Dermis blood vessel endothelial cell (primary cell): Measurements from ENCODE around the gene FXYD4. TPM values are rescaled to one million over a fixed set of nuclear protein-coding genes. Genes with fewer than 3 reads are reported as not detected.
"Not testable (repeated sequence)": the region's sequence is repeated elsewhere in the genome, so short reads cannot be mapped to it uniquely, and the experiment has no call there.

Experiments
- DNase-seq: peaks from one replicate; pipeline ENCODE4 v3.0.0; 2010
- total RNA-seq: library from RNA; depleted of rRNA; stranded (reverse); fragments of >200 nt; gene quantifications from 2 replicates; pipeline ENCODE4 v1.2.3, GENCODE V29; 2014

FXYD4 gene
- total RNA-seq, 1 donor from 2014 or later, result not detected

DNA sequence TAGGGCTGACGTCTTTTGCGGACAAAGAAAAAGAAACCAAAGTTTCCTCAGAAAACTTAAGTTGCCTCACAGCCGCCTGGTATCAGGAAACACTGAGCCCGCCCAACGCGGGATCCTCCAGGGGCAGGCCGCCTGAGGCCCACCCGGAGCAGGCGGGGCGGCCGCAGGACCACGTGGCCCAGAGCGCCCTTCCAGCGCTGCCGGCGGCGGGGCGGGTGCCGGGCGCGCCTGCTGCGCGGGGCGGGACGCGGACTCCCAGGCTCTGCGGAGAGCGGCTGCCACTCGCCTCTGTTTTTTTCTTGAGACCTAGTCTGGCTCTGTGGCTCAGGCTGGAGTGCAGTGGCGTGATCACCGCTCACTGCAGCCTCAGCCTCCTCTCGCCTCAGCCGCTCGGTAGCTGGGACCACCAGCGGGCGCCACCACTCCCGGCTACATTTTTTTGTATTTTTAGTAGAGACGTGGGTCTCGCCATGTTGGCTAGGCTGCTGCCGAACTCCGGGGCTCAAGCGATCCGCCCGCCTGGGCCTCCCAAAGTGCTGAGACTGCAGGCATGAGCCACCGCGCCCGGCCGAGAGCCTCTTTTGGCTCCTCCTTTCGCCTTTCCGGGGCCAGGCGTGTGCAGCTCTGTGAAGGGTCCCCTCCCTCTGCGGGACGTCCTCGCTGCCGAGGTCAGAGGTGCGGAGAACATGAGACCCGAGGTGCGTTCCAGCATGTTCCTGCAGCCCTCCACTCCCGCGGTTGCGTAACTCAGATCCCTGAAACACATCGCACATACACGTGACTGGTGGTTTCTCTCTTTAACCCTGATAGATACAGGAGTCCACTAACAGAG lies 49.1 kb downstream of the FXYD4 start:
- peak; percentile 84 for DNase-seq

DNA sequence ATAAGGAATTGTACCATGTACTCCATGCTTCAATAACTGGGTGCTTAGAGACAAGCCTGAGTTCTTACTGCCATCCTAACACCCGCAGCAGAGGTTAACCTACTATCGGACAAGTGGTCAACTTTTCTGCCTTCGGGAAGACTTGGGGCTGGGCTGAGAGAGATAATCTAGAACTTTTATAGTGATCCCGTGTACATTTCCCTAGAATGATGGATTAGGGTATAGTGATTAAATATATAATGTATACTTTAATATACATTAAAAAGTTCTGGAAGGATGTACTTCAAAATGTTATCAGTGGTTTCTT lies 49.7 kb downstream of the FXYD4 start:
- no peak for DNase-seq

DNA sequence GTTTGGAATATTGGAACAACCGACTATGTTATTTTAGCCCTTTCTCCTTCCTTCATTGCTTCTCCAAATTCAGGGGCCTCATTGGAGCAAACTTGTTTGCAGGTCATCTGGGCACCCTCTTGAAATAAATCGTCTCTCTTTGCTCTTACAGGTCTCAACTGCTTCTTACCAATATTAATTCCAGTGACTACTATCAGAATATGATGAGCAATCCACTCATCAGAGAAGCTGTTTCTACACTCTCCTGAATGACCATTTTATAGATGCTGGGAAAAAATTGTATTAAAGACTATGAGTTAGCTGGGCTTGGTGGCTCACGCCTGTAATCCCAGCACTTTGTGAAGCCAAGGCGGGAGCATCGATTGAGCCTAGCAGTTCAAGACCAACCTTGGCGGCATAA lies 50.1 kb downstream of the FXYD4 start:
- DNase-seq, result no peak

DNA sequence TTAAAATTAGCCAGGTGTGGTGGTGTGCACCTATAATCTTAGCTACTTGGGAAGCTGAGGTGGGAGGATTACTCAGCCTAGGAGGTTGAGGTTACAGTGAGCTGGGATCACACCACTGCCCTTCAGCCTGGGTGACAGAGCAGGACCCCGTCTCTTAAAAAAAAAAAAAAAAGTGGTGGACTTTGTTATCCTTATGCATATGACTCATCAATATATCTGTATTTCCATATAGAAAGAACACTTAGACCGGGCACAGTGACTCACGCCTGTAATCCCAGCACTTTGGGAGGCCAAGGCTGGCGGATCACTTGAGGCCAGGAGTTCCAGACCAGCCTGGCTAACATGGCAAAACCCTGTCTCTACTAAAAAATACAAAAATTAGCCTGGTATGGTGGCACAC lies 50.5 kb downstream of the FXYD4 start:
- not testable (repeated sequence) for DNase-seq

DNA sequence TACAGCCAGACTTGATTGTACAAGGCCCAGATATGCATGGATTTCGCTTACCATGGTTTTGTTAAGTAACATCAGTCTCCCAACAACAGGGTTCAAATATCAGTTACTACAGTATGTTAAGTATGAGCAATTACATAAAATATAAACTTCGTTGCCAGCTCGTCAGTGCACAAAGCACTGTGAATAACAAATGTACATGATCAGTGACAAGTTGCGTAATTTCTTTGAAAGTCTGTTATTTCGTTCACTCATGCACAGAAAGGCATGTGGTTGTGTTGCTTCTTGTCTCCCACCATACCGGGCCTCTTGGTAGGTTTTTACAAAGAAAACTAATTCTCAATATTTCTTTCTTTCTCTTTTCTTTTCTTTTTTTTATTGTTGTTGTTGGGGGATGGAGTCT lies 53.0 kb downstream of the FXYD4 start:
- no peak for DNase-seq

Other genes starting within 250 kb of the FXYD4 start
- 10.2 and 11.7 TPM in 2 replicates for gene CSGALNACT2, start 233.2 kb upstream of the FXYD4 start, total RNA-seq
- gene RASGEF1A, start 104.6 kb upstream of the FXYD4 start, total RNA-seq, result 0.17 and 0.51 TPM in 2 replicates
- 280 and 325 TPM in 2 replicates for gene HNRNPF, start 37.5 kb downstream of the FXYD4 start, total RNA-seq
- 2.7 TPM in 2 replicates for gene ZNF487, start 65.5 kb downstream of the FXYD4 start, total RNA-seq
- 0.51 and 0.84 TPM in 2 replicates for gene ZNF239, start 203.0 kb downstream of the FXYD4 start, total RNA-seq
- gene ZNF485, start 234.8 kb downstream of the FXYD4 start, total RNA-seq, result 1.0 TPM in 2 replicates